GM23338 (cell line): ENCODE measurements around the gene VAPA. TPM values are rescaled to one million over a fixed set of nuclear protein-coding genes. Genes with fewer than 3 reads are reported as not detected.

Experiments used
- ATAC-seq: fragments of 200-7000 bp; cut with Tn5 transposase; 3 replicates; pipeline ENCODE4 v1.9.1; 2020
- DNase-seq: peaks from one replicate; pipeline ENCODE4 v3.0.0-alpha.2; 2015; ENCODE audit warnings: low spot score
- H2AFZ ChIP-seq: fragments of 200-600 bp; sonication (generic); 2 replicates; pipeline ENCODE4 v1.8.0; 2016; ENCODE audit warnings: antibody characterized with exemption, mild to moderate bottlenecking, moderate library complexity
- H3F3A ChIP-seq: fragments of 200-600 bp; sonication (generic); replicated peaks from 2 replicates; pipeline ENCODE4 v1.8.0; 2017; ENCODE audit warnings: antibody characterized with exemption, mixed run types, low read depth
- H3K27ac ChIP-seq: fragments of 200-600 bp; sonication (generic); 2 replicates; pipeline ENCODE4 v1.6.1; 2016; ENCODE audit warnings: low read depth
- H3K27me3 ChIP-seq: fragments of 200-600 bp; sonication (generic); 2 replicates; pipeline ENCODE4 v1.8.0; 2016; ENCODE audit warnings: mild to moderate bottlenecking, mixed run types, moderate library complexity; ENCODE audit not compliant: insufficient read depth
- H3K36me3 ChIP-seq: fragments of 200-600 bp; sonication (generic); 2 replicates; pipeline ENCODE4 v1.8.0; 2016; ENCODE audit warnings: mild to moderate bottlenecking; ENCODE audit not compliant: insufficient read depth
- H3K4me1 ChIP-seq: fragments of 200-600 bp; sonication (generic); 2 replicates; pipeline ENCODE4 v1.8.0; 2016; ENCODE audit warnings: mild to moderate bottlenecking, moderate library complexity; ENCODE audit not compliant: insufficient read depth
- H3K4me2 ChIP-seq: fragments of 200-600 bp; sonication (generic); 2 replicates; pipeline ENCODE4 v1.7.1; 2017; ENCODE audit warnings: mixed run types
- H3K4me3 ChIP-seq: fragments of 200-600 bp; sonication (generic); 2 replicates; pipeline ENCODE4 v1.6.1; 2016; ENCODE audit warnings: mixed run types
- H3K79me2 ChIP-seq: fragments of 200-600 bp; sonication (generic); replicated peaks from 2 replicates; pipeline ENCODE4 v1.8.0; 2017; ENCODE audit warnings: mild to moderate bottlenecking; ENCODE audit not compliant: insufficient read depth
- H3K9me2 ChIP-seq: fragments of 200-600 bp; sonication (generic); 2 replicates; pipeline ENCODE4 v1.8.0; 2017; ENCODE audit not compliant: insufficient read depth
- H4K20me1 ChIP-seq: fragments of 200-600 bp; sonication (generic); replicated peaks from 2 replicates; pipeline ENCODE4 v1.8.0; 2017; ENCODE audit warnings: mild to moderate bottlenecking; ENCODE audit not compliant: insufficient read depth
- H3K27ac Mint-ChIP-seq: 2 replicates; pipeline ENCODE4 v1.8.0; 2020; ENCODE audit warnings: inconsistent platforms, mild to moderate bottlenecking, moderate library complexity, mixed read lengths
- H3K27me3 Mint-ChIP-seq: 3 replicates; pipeline ENCODE4 v1.8.0; 2022; ENCODE audit warnings: low read depth, mild to moderate bottlenecking, moderate library complexity, mixed read lengths, inconsistent platforms; ENCODE audit not compliant: insufficient read depth, poor library complexity
- H3K36me3 Mint-ChIP-seq: 3 replicates; pipeline ENCODE4 v1.8.0; 2021; ENCODE audit warnings: low read depth, mild to moderate bottlenecking, inconsistent platforms, moderate library complexity, mixed read lengths
- H3K4me1 Mint-ChIP-seq: 3 replicates; pipeline ENCODE4 v1.8.0; 2020; ENCODE audit warnings: mild to moderate bottlenecking, inconsistent platforms, mixed read lengths
- H3K4me3 Mint-ChIP-seq: 3 replicates; pipeline ENCODE4 v1.8.0; 2021; ENCODE audit warnings: moderate library complexity, mild to moderate bottlenecking, inconsistent platforms, mixed read lengths
- H3K9me3 Mint-ChIP-seq: 3 replicates; pipeline ENCODE4 v1.8.0; 2020; ENCODE audit warnings: moderate library complexity, mild to moderate bottlenecking, inconsistent platforms, mixed read lengths
- ETS1 ChIP-seq: IDR thresholded peaks from 2 replicates; pipeline ENCODE4 v1.6.1; 2016; ENCODE audit warnings: antibody characterized with exemption
- EZH2 ChIP-seq: fragments of 200-600 bp; sonication (generic); IDR thresholded peaks from one replicate; pipeline ENCODE4 v1.8.0; 2017; ENCODE audit warnings: antibody characterized with exemption, mild to moderate bottlenecking, low read depth; ENCODE audit not compliant: unreplicated experiment
- EZH2phosphoT487 ChIP-seq: fragments of 200-600 bp; sonication (generic); IDR thresholded peaks from one replicate; pipeline ENCODE4 v1.8.1; 2018; ENCODE audit warnings: antibody characterized with exemption; ENCODE audit not compliant: unreplicated experiment
- JUNB ChIP-seq: IDR thresholded peaks from one replicate; pipeline ENCODE4 v1.6.1; 2016; ENCODE audit warnings: antibody characterized with exemption; ENCODE audit not compliant: unreplicated experiment
- NANOG ChIP-seq: IDR thresholded peaks from 2 replicates; pipeline ENCODE4 v1.6.1; 2016; ENCODE audit warnings: antibody characterized with exemption, borderline replicate concordance
- REST ChIP-seq: IDR thresholded peaks from one replicate; pipeline ENCODE4 v1.6.1; 2018; ENCODE audit warnings: antibody characterized with exemption; ENCODE audit not compliant: unreplicated experiment
- STAT1 ChIP-seq: IDR thresholded peaks from one replicate; pipeline ENCODE4 v1.6.1; 2016; ENCODE audit warnings: antibody characterized with exemption; ENCODE audit not compliant: unreplicated experiment
- ZNF462 ChIP-seq: fragments of 250-450 bp; sonication (Bioruptor Pico); IDR thresholded peaks from 2 replicates; pipeline ENCODE4 v1.5.0; 2020; ENCODE audit warnings: mild to moderate bottlenecking, moderate library complexity
- polyA plus RNA-seq: library from polyadenylated mRNA; unstranded; fragments of >200 nt; fragmentation: Nextera tagmentation; extraction: Ambion mirVana; gene quantifications from 2 replicates; pipeline ENCODE4 v1.2.1, GENCODE V29; 2016
- total RNA-seq: library from RNA; depleted of rRNA; stranded (reverse); fragments of >200 nt; shearing (Covaris generic); gene quantifications from 2 replicates; pipeline ENCODE4 v1.2.3, GENCODE V29; 2014

Gene VAPA
- total and polyA plus RNA-seq, 2 experiments from 2014 or later: 162 to 178 TPM

- Histone ChIP-seq H3K36me3 (peaks cover 12% of the 10 kb centered on the region), H3K27ac (no peak overlapping the region), H3K79me2 (peaks cover 20% of the 10 kb centered on the region; the same call in 1 of the 2 replicates), H3K4me2 (no peak overlapping the region), H4K20me1 (no peaks in the 10 kb centered on the region), H3K9me2 (no peaks in the 10 kb centered on the region), H3K27me3 (no peaks in the 10 kb centered on the region), H3F3A (no peaks in the 10 kb centered on the region), H3K4me3 (no peak overlapping the region), H2AFZ (no peak overlapping the region), H3K4me1 (no peaks in the 10 kb centered on the region)
- Mint-ChIP-seq H3K9me3 (no peaks in the 10 kb centered on the region), H3K27ac (no peak overlapping the region), H3K4me3 (no peak overlapping the region), H3K27me3 (no peaks in the 10 kb centered on the region), H3K4me1 (peaks cover 2% of the 10 kb centered on the region; the same call in 2 of the 3 replicates), H3K36me3 (peaks cover 25% of the 10 kb centered on the region)
- no peak for TF ChIP-seq EZH2phosphoT487
- no peak for TF ChIP-seq JUNB
- no peak for TF ChIP-seq REST
- no peak for TF ChIP-seq STAT1
- TF ChIP-seq ETS1: no peak
- TF ChIP-seq NANOG: no peak
- TF ChIP-seq EZH2: no peak
- no peak for TF ChIP-seq ZNF462
- DNase-seq (no peak), ATAC-seq (no peak)
Observed at GRCh38 chr18:9952633-9953416, 39.0 kb downstream of the VAPA start.
